Mesodermal cell (in vitro differentiated cells): ENCODE measurements around the gene GALK1.

ENCODE experiments used
- H3K27ac ChIP-seq: 2 replicates; pipeline ENCODE4 v1.7.0; 2013; ENCODE audit warnings: mild to moderate bottlenecking, low read depth, low read length, moderate library complexity; ENCODE audit not compliant: severe bottlenecking
- H3K36me3 ChIP-seq: 2 replicates; pipeline ENCODE4 v1.7.1; 2013; ENCODE audit warnings: mild to moderate bottlenecking, low read length, moderate library complexity; ENCODE audit not compliant: control insufficient read depth, insufficient read depth
- H3K4me1 ChIP-seq: one replicate; pipeline ENCODE4 v1.7.1; 2013; ENCODE audit warnings: mild to moderate bottlenecking, low read length; ENCODE audit not compliant: insufficient read depth, control insufficient read depth, poor library complexity, severe bottlenecking
- H3K4me3 ChIP-seq: 2 replicates; pipeline ENCODE4 v1.7.0; 2013; ENCODE audit warnings: low read length, control low read depth, mild to moderate bottlenecking; ENCODE audit not compliant: insufficient read depth, poor library complexity, severe bottlenecking; ENCODE audit errors: extremely low read depth
- H3K9me3 ChIP-seq: 2 replicates; pipeline ENCODE4 v1.7.1; 2013; ENCODE audit warnings: mild to moderate bottlenecking, low read length, moderate library complexity; ENCODE audit not compliant: control insufficient read depth
- WGBS, 2 experiments: methylation state at CpG; one replicate each; pipeline ENCODE4 v1.1.5; 2013; ENCODE audit warnings: missing lambda C conversion rate in 2 of 2; ENCODE audit not compliant: insufficient coverage in 2 of 2; 5-methylcytosine and 5-hydroxymethylcytosine counted together

Gene GALK1

DNA sequence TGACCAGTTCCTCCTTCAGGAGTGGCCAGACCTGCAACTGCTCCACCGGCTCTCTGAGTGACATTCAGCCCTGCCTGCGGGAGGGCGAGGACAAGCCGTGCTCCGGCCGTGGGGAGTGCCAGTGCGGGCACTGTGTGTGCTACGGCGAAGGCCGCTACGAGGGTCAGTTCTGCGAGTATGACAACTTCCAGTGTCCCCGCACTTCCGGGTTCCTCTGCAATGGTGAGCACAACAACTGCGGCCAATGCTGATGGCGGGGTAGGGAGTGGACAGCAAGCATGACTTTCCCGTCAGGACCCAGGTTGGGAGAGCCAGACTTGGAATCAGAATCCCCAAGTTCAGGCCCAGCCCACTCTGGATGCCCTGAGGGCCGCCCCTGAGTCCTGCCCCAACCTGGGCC, 31.5 kb downstream of the GALK1 start:
- Histone ChIP-seq H3K4me3 (no peak overlapping the region), H3K36me3 (no peaks in the 10 kb centered on the region), H3K27ac (no peak overlapping the region), H3K9me3 (no peaks in the 10 kb centered on the region), H3K4me1 (no peaks in the 10 kb centered on the region)
- 93% methylated on average over 17 to 18 of the region's 18 CpGs for WGBS, 2 experiments

DNA sequence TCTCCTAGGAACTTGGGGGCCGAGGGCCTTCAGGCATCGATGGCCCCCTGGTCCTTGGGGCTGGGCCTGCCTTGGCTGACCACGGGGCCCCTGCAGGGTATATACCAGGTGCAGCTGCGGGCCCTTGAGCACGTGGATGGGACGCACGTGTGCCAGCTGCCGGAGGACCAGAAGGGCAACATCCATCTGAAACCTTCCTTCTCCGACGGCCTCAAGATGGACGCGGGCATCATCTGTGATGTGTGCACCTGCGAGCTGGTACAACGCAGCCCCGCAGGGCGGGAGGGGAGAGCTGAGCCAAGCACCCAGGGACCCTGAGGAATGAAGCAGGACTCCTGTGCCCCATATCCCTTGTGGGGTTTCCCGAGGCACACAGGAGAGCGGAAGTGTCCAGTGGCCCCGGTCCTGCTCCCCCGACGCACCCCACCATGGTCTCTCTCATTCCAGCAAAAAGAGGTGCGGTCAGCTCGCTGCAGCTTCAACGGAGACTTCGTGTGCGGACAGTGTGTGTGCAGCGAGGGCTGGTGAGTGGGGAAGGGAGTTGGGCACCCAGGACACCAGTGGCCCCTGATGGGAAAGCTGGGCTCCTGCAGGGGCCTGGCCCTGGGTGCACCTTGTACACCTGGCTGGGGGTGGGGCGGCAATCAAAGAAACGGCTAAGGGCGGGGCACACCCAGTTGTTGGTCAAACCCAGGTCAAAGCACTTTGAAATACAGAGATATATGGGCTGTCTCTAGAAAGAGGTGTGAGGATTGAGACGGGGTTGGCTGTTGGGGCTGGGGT, 33.1 kb downstream of the GALK1 start:
- no peaks in the 10 kb centered on the region for H3K36me3 ChIP-seq
- H3K4me1 ChIP-seq, result no peaks in the 10 kb centered on the region
- 92 to 96% methylated on average over 24 to 31 of the region's 31 CpGs for WGBS, 2 experiments
- no peak overlapping the region for H3K27ac ChIP-seq
- H3K9me3 ChIP-seq, result no peaks in the 10 kb centered on the region
- H3K4me3 ChIP-seq, result no peak overlapping the region

DNA sequence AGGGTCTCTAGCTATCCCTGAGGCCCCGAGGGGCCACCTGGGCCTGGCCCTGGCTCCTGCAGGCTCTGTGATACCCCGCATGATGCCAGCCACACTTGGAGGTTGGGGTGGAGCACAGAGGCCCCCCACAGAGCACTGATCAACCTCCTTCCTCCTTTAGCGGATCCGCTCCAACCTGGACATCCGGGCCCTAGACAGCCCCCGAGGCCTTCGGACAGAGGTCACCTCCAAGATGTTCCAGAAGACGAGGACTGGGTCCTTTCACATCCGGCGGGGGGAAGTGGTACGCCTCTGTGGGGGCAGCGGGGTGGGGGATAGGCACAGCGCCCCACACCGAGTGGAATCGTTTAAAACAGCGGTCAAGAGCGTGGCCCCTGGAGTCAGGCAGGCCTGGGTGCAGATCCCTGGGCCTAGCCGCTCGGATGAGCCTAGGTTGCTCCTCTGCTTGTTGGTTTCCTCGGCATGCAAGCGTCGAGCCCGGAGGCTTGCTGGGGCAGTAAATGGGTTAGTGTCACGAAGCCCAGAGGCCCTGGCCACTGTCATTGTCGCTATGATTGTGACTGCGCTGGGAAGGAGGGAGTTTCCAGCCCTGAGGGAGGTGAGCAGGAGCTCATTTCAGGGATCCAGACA, 33.8 kb downstream of the GALK1 start:
- H3K9me3 ChIP-seq, result no peaks in the 10 kb centered on the region
- 90 to 97% methylated on average over 22 to 23 of the region's 26 CpGs for WGBS, 2 experiments
- H3K4me3 ChIP-seq, result no peak overlapping the region
- no peak overlapping the region for H3K27ac ChIP-seq
- no peaks in the 10 kb centered on the region for H3K36me3 ChIP-seq
- no peaks in the 10 kb centered on the region for H3K4me1 ChIP-seq

DNA sequence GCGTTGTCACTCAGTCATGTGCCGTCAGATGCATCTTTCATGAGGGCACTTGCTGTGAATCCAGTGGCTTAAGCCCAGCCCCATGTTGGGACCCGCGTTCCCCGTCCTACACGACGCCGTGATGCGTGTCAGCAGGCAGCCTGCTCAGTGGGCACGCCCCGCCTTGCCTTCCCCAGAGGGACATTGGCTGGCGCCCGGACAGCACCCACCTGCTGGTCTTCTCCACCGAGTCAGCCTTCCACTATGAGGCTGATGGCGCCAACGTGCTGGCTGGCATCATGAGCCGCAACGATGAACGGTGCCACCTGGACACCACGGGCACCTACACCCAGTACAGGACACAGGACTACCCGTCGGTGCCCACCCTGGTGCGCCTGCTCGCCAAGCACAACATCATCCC, 34.9 kb downstream of the GALK1 start:
- no peaks in the 10 kb centered on the region for H3K36me3 ChIP-seq
- no peaks in the 10 kb centered on the region for H3K4me1 ChIP-seq
- no peak overlapping the region for H3K4me3 ChIP-seq
- no peaks in the 10 kb centered on the region for H3K9me3 ChIP-seq
- 93 to 96% methylated on average over 19 to 20 of the region's 24 CpGs for WGBS, 2 experiments
- no peak overlapping the region for H3K27ac ChIP-seq

DNA sequence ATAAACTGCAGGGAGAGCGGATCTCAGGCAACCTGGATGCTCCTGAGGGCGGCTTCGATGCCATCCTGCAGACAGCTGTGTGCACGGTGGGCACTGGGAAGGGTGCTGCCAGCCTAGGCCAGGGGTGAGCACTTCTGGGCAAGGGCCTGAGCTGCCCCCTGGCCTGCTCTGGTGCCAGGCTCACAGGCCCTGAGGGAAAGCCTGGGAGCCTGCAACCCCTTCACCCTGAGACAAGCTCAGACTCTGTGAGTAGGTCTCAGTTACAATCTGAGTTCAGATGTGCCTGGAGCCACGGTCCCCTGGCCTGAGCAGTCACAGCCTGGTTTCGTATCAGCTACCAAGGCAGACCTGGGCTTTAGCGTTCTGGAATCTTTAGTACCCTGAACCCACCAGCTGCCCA, 35.6 kb downstream of the GALK1 start:
- no peaks in the 10 kb centered on the region for H3K36me3 ChIP-seq
- 89 to 90% methylated on average over 7 of the region's 7 CpGs for WGBS, 2 experiments
- no peak overlapping the region for H3K4me3 ChIP-seq

DNA sequence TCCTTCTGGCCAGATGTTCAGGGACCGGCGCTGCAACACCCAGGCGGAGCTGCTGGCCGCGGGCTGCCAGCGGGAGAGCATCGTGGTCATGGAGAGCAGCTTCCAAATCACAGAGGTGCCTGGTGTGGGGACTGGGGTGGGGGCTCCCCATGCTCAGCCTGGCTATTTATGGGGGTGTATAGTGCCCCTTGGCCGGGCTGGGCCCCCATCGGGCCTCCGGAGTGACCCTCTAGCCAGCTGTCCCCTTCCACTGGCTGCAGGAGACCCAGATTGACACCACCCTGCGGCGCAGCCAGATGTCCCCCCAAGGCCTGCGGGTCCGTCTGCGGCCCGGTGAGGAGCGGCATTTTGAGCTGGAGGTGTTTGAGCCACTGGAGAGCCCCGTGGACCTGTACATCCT, 37.6 kb downstream of the GALK1 start:
- Histone ChIP-seq H3K27ac (no peak overlapping the region), H3K4me1 (no peaks in the 10 kb centered on the region), H3K4me3 (no peak overlapping the region), H3K36me3 (no peaks in the 10 kb centered on the region), H3K9me3 (no peaks in the 10 kb centered on the region)
- WGBS, 2 experiments, result 97% methylated on average over 13 to 16 of the region's 18 CpGs

More for the DNA sequence above, 35.6 kb downstream of the GALK1 start:
- Histone ChIP-seq H3K9me3 (no peaks in the 10 kb centered on the region), H3K27ac (no peak overlapping the region), H3K4me1 (no peaks in the 10 kb centered on the region)

DNA sequence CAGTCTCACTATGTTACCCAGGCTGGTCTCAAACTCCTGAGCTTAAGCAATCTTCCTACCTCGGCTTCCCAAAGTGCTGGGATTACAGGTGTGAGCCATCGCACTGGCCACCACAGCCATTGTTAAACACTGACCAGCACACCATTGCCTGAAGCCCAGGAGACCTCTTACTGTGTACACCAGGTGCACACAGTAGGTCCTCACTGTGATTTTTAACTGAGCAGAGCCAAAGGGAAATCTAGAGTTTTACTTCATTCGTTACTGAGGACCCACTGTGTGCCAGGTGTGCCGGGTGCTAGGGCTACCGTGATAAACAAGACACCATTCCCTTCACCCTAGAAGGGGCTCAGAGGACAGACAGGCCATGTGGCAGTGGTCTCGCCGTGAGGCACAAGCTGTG, 39.5 kb downstream of the GALK1 start:
- 95 to 96% methylated on average over 5 of the region's 7 CpGs for WGBS, 2 experiments
- Histone ChIP-seq H3K4me3 (no peak overlapping the region), H3K36me3 (no peaks in the 10 kb centered on the region), H3K27ac (no peak overlapping the region), H3K9me3 (no peaks in the 10 kb centered on the region), H3K4me1 (no peaks in the 10 kb centered on the region)

DNA sequence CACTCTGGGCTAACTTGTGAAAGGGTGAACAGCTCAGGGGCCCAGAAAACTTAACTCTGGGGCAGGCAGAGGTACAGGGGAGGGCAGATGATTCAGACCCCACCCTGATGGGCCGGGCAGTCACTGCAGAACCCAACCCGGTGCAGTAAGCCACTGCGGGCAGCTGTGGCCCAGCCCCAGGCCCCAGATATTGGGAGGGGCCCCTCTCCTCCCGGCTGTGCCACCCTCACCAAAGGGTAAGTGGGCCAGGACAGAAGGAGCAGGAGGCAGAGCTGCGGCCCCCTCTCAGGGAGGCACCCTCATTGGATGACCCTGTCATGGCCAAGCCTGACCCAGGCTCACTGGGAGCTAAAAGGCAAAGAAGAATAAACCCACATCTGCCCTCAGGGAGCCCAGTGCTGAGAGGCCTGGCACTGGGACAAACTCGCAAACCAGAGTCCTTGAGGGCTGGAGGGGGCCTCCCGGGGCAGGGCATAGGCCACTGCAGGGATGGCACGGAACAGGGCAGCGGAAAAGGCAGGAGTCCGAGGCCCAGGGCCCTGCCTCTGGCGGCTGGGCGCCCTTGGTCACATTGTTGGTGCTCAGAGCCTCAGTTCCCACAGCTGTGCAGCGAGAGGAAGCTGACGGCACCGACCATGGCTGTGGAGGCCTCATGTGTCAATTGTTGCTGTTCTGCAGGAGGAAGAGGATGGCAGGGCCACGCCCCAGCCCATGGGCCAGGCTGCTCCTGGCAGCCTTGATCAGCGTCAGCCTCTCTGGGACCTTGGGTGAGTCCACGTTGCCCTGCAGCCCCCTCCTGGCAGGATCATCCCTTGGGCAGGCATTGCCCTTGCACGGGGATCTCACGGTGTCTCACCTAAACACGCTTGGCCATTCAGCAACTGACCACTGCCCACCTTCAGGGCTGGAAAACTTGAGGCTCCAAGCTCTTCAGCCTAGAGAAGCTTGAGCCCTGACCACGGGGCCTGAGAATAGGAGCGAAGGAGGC, 40.7 kb downstream of the GALK1 start:
- no peaks in the 10 kb centered on the region for H3K36me3 ChIP-seq
- WGBS, 2 experiments, result 90 to 93% methylated on average over 20 to 23 of the region's 23 CpGs
- no peak overlapping the region for H3K27ac ChIP-seq
- no peak overlapping the region for H3K4me3 ChIP-seq
- no peaks in the 10 kb centered on the region for H3K4me1 ChIP-seq
- H3K9me3 ChIP-seq, result no peaks in the 10 kb centered on the region

DNA sequence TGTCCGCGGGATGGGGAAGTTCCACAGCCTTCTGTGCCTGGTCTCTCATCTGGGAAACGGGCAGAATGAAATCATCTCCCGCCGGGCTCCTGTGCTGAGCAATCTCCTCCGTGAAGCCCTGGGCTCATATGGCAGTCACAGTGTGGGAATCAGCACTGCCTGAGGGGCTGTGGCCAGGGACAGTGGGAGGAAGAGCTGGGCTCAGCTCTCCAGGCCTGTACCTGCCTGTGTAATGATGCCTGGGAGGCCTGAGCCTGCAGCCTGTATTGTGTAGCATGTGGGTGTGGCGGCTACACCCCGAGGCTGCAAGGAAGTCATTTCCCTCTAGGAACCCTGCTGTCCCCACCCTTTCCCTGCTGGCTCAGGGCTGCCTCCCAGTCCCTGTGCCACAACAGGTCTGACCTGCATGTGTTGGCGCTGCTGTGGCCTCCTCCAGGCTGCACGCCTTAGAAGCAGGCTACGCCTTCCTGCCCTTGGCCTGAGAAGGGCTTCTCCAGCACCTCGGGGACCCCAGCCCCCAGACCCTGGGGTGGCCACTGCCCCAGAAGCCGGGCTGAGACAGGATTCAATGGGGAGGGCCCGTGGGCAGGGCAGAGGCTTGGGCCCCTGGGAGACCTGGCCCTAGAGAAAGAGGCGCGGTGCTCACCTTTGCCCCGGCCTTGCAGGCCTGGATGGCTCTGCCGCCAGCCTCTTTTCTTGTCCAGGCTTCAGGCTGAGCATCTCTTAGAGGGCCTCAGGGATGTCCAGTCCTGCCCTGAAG, 41.6 kb downstream of the GALK1 start:
- no peak overlapping the region for H3K4me3 ChIP-seq
- H3K4me1 ChIP-seq, result no peaks in the 10 kb centered on the region
- no peak overlapping the region for H3K27ac ChIP-seq
- no peaks in the 10 kb centered on the region for H3K9me3 ChIP-seq
- no peaks in the 10 kb centered on the region for H3K36me3 ChIP-seq
- 86 to 93% methylated on average over 13 to 18 of the region's 18 CpGs for WGBS, 2 experiments

DNA sequence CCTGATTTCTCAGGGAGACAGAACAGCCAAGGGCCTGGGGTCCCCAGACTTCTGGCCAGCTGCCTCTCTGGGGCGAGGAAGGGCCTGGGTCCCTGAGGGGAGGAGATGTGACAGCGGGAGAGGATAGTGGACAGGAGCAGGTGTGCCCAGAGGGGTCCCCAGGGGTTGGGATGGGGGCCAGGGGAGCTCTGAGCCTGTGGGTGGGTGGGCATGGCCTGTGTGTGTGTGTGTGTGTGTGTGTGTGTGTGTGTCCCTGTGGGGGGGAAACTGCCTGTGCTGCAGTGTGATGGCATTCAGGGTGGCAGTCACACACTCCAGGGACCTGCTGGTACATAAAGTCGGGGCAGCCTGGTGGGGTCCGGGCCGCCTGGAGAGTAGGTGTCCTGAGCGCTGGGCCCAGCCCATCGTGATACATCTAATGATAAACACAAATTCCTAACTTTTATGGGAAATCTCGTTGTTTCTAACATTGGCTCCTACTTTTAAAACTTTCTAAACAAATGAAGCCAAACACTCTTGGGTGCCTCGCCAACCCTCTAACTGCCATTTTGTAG, 42.4 kb downstream of the GALK1 start:
- 90 to 97% methylated on average over 9 of the region's 9 CpGs for WGBS, 2 experiments
- no peaks in the 10 kb centered on the region for H3K9me3 ChIP-seq
- H3K36me3 ChIP-seq, result no peaks in the 10 kb centered on the region
- no peak overlapping the region for H3K4me3 ChIP-seq
- H3K27ac ChIP-seq, result no peak overlapping the region
- H3K4me1 ChIP-seq, result no peaks in the 10 kb centered on the region
